Peyer's patch (tissue), 4 donors: ENCODE results near the gene PDE4B. TPM values are rescaled to one million over a fixed set of nuclear protein-coding genes. Genes with fewer than 3 reads are reported as not detected.

Experiments used
- DNase-seq, 3 donors: peaks; one replicate each; pipeline ENCODE4 v3.0.0-alpha.2; 2017 to 2019
- H3K27ac ChIP-seq, 4 donors: fragments of 200-600 bp; sonication (generic); one replicate each; pipeline ENCODE4 v1.5.1; 2016 to 2019
- H3K27me3 ChIP-seq, 2 donors: fragments of 200-600 bp; sonication (generic); one replicate each; pipeline ENCODE4 v1.5.1; 2019
- H3K36me3 ChIP-seq, 3 donors: fragments of 200-600 bp; sonication (generic); one replicate each; pipeline ENCODE4 v1.5.1; 2016 to 2019
- H3K4me1 ChIP-seq, 4 donors: fragments of 200-600 bp; sonication (generic); one replicate each; pipeline ENCODE4 v1.5.1; 2016 to 2019
- H3K4me3 ChIP-seq, 4 donors: fragments of 200-600 bp; sonication (generic); 1 replicate in 3 of 4; 2 replicates in 1 of 4; pipeline ENCODE4 v1.5.1; 2016 to 2019; ENCODE audit warnings: mild to moderate bottlenecking in 1 of 4
- H3K9me3 ChIP-seq, 4 donors: fragments of 200-600 bp; sonication (generic); one replicate each; pipeline ENCODE4 v1.5.1; 2016 to 2019; ENCODE audit warnings: mild to moderate bottlenecking in 1 of 4
- CTCF ChIP-seq, 6 experiments: fragments of 450-650 bp in 4 of 6; fragments of 200-600 bp in 2 of 6; sonication (generic) in 1 of 6; IDR thresholded peaks; one replicate each; pipeline ENCODE4 v1.5.1; 2017 to 2019; ENCODE audit warnings: antibody characterized with exemption in 6 of 6, mild to moderate bottlenecking in 3 of 6, moderate library complexity in 1 of 6
- POLR2A ChIP-seq, 2 donors: fragments of 450-650 bp; IDR thresholded peaks; one replicate each; pipeline ENCODE4 v1.5.1; 2017; ENCODE audit warnings: antibody characterized with exemption in 2 of 2, mild to moderate bottlenecking in 2 of 2, moderate library complexity in 2 of 2
- total RNA-seq, 4 donors: library from RNA; depleted of rRNA; stranded (reverse); fragments of >200 nt; gene quantifications; one replicate each; pipeline ENCODE4 v1.1.0, GENCODE V29; 2016

The PDE4B gene
- total RNA-seq, 4 donors from 2014 or later, result 2.1 to 96.6 (median 9.6) TPM

GRCh38 chr1:66300280-66300971, 507.7 kb downstream of the PDE4B start:
- no peak for TF ChIP-seq CTCF (IDR thresholded peaks at IDR 0.05)
- no peak for TF ChIP-seq POLR2A (IDR thresholded peaks at IDR 0.05)
- no peak for DNase-seq
- Histone ChIP-seq H3K4me1 (peaks cover 0 to 13% (median 2%) of the 10 kb centered on the region in 4 donors), H3K36me3 (no peaks in the 10 kb centered on the region), H3K27ac (peak overlapping the region; percentile 35 to 66 (median 52)), H3K27me3 (no peaks in the 10 kb centered on the region), H3K9me3 (no peaks in the 10 kb centered on the region), H3K4me3 (no peak overlapping the region)

GRCh38 chr1:66300972-66301451, 508.3 kb downstream of the PDE4B start:
- Histone ChIP-seq H3K27ac (peak overlapping the region; percentile 35 to 66 (median 52)), H3K9me3 (no peaks in the 10 kb centered on the region), H3K36me3 (no peaks in the 10 kb centered on the region), H3K4me1 (peaks cover 0 to 13% (median 2%) of the 10 kb centered on the region in 4 donors), H3K27me3 (no peaks in the 10 kb centered on the region), H3K4me3 (peak overlapping the region in 2 of 4 donors; percentile 26 to 27)
- no peak for TF ChIP-seq POLR2A (IDR thresholded peaks at IDR 0.05)
- TF ChIP-seq CTCF (IDR thresholded peaks at IDR 0.05), result no peak
- DNase-seq, result no peak

GRCh38 chr1:66302184-66302742, 509.6 kb downstream of the PDE4B start:
- Histone ChIP-seq H3K9me3 (no peaks in the 10 kb centered on the region), H3K4me3 (no peak overlapping the region), H3K36me3 (no peaks in the 10 kb centered on the region), H3K27me3 (no peaks in the 10 kb centered on the region), H3K27ac (peak overlapping the region in 1 of 4 donors; percentile 66), H3K4me1 (peaks cover 0 to 13% (median 2%) of the 10 kb centered on the region in 4 donors)
- no peak for DNase-seq
- no peak for TF ChIP-seq CTCF (IDR thresholded peaks at IDR 0.05)
- TF ChIP-seq POLR2A (IDR thresholded peaks at IDR 0.05), result no peak

- Histone ChIP-seq H3K27me3 (no peaks in the 10 kb centered on the region), H3K4me3 (no peak overlapping the region), H3K9me3 (no peaks in the 10 kb centered on the region), H3K27ac (no peak overlapping the region), H3K4me1 (peaks cover 0 to 13% (median 2%) of the 10 kb centered on the region in 4 donors), H3K36me3 (no peaks in the 10 kb centered on the region)
- TF ChIP-seq POLR2A (IDR thresholded peaks at IDR 0.05), result no peak
- TF ChIP-seq CTCF (IDR thresholded peaks at IDR 0.05), result no peak
- DNase-seq, result no peak
These were observed 510.1 kb downstream of the PDE4B start for GRCh38 chr1:66302815-66303214.

GRCh38 chr1:66303646-66304045, 511.0 kb downstream of the PDE4B start:
- Histone ChIP-seq H3K9me3 (no peaks in the 10 kb centered on the region), H3K36me3 (no peaks in the 10 kb centered on the region), H3K27me3 (no peaks in the 10 kb centered on the region), H3K27ac (no peak overlapping the region), H3K4me1 (peaks cover 0 to 13% (median 2%) of the 10 kb centered on the region in 4 donors), H3K4me3 (no peak overlapping the region)
- DNase-seq, result no peak
- TF ChIP-seq POLR2A (IDR thresholded peaks at IDR 0.05) (no peak), CTCF (IDR thresholded peaks at IDR 0.05) (no peak)
